B cell (primary cell): Measurements from ENCODE around the gene PTPRN2. TPM values are rescaled to one million over a fixed set of nuclear protein-coding genes. Genes with fewer than 3 reads are reported as not detected.

Experiments used
- ATAC-seq: fragments of 200-7000 bp; cut with Tn5 transposase; one replicate; pipeline ENCODE4 v1.10.0; 2021; ENCODE audit warnings: low read depth, mild to moderate bottlenecking, moderate number of reproducible peaks, moderate library complexity
- CTCF ChIA-PET: fragments of 350-600 bp; sonication (Branson Sonifier 250); formaldehyde crosslinking; loops from one replicate; lab custom pipeline; 2021; ENCODE audit warnings: antibody characterized with exemption, inconsistent platforms; lab: Charles Lee
- POLR2A ChIA-PET: fragments of 350-600 bp; sonication (Branson Sonifier 250); formaldehyde crosslinking; loops from one replicate; lab custom pipeline; 2021; ENCODE audit warnings: antibody characterized with exemption; lab: Charles Lee
- DNase-seq: peaks from one replicate; pipeline ENCODE4 v3.0.0; 2013
- H2AFZ ChIP-seq: 2 replicates; pipeline ENCODE4 v1.6.1; 2012; ENCODE audit warnings: mild to moderate bottlenecking, low read depth, low read length; ENCODE audit not compliant: insufficient read depth, poor library complexity, severe bottlenecking
- H3K27ac ChIP-seq, 2 donors: 1 replicate in 1 of 2; 2 replicates in 1 of 2; pipeline ENCODE4 v1.5.1; 2012 to 2013; ENCODE audit warnings: low read length in 2 of 2, mild to moderate bottlenecking in 2 of 2, moderate library complexity in 1 of 2
- H3K27me3 ChIP-seq, 4 experiments: fragments of 200-600 bp in 1 of 4; sonication (generic) in 1 of 4; replicated peaks in 1 of 4; 1 replicate in 2 of 4; 2 replicates in 2 of 4; pipeline versions ENCODE4 v1.6.1 to v1.7.0; 2013 to 2016; ENCODE audit warnings: low read length in 3 of 4, mild to moderate bottlenecking in 2 of 4, mixed read lengths in 1 of 4, moderate library complexity in 1 of 4; ENCODE audit not compliant: insufficient read depth in 4 of 4, control insufficient read depth in 3 of 4; ENCODE audit errors: control extremely low read depth in 1 of 4
- H3K36me3 ChIP-seq, 2 experiments: replicated peaks in 1 of 2; 1 replicate in 1 of 2; 2 replicates in 1 of 2; pipeline versions ENCODE4 v1.6.1 to v1.7.1; 2013; ENCODE audit warnings: low read length in 1 of 2; ENCODE audit not compliant: insufficient read depth in 2 of 2, control insufficient read depth in 1 of 2; ENCODE audit errors: control extremely low read depth in 1 of 2, extremely low read depth in 1 of 2
- H3K4me1 ChIP-seq, 2 donors: fragments of 200-600 bp in 1 of 2; sonication (generic) in 1 of 2; 1 replicate in 1 of 2; 2 replicates in 1 of 2; pipeline versions ENCODE4 v1.5.1 to v1.6.1; 2013 to 2017; ENCODE audit warnings: low read length in 2 of 2; ENCODE audit not compliant: control insufficient read depth in 2 of 2, insufficient read depth in 2 of 2
- H3K4me2 ChIP-seq: replicated peaks from 2 replicates; pipeline ENCODE3; 2012; ENCODE audit warnings: mild to moderate bottlenecking, low read depth, low read length; ENCODE audit not compliant: poor library complexity, severe bottlenecking
- H3K4me3 ChIP-seq, 5 experiments: fragments of 200-600 bp in 1 of 5; sonication (generic) in 1 of 5; 1 replicate in 3 of 5; 2 replicates in 2 of 5; pipeline versions ENCODE4 v1.5.1 to v1.7.0; 2011 to 2016; ENCODE audit warnings: low read length in 4 of 5, mild to moderate bottlenecking in 4 of 5, low read depth in 2 of 5, control low read depth in 1 of 5, moderate library complexity in 1 of 5; ENCODE audit not compliant: insufficient read depth in 1 of 5; ENCODE audit errors: control extremely low read depth in 1 of 5, extremely low read depth in 1 of 5
- H3K79me2 ChIP-seq: fragments of 200-600 bp; sonication (generic); one replicate; pipeline ENCODE4 v1.6.0; 2016; ENCODE audit warnings: low read length; ENCODE audit not compliant: control insufficient read depth, insufficient read depth
- H3K9ac ChIP-seq: fragments of 200-600 bp; sonication (generic); 2 replicates; pipeline ENCODE4 v1.6.1; 2017; ENCODE audit warnings: mild to moderate bottlenecking, low read length, moderate library complexity
- H3K9me3 ChIP-seq, 3 donors: one replicate each; pipeline versions ENCODE4 v1.6.1 to v1.7.1; 2013; ENCODE audit warnings: low read length in 2 of 3; ENCODE audit not compliant: control insufficient read depth in 2 of 3, insufficient read depth in 1 of 3; ENCODE audit errors: control extremely low read depth in 1 of 3
- H4K20me1 ChIP-seq: 2 replicates; pipeline ENCODE4 v1.6.0; 2012; ENCODE audit warnings: mild to moderate bottlenecking, low read length; ENCODE audit not compliant: insufficient read depth, control insufficient read depth, poor library complexity, severe bottlenecking
- H3K27ac Mint-ChIP-seq: one replicate; pipeline ENCODE4 v1.8.0; 2021; ENCODE audit warnings: mixed read lengths
- H3K27me3 Mint-ChIP-seq: one replicate; pipeline ENCODE4 v1.8.0; 2021; ENCODE audit warnings: mixed read lengths
- H3K4me1 Mint-ChIP-seq: one replicate; pipeline ENCODE4 v1.8.0; 2021; ENCODE audit warnings: mixed read lengths
- H3K4me3 Mint-ChIP-seq: one replicate; pipeline ENCODE4 v1.8.0; 2021; ENCODE audit warnings: mixed read lengths
- H3K9me3 Mint-ChIP-seq: one replicate; pipeline ENCODE4 v1.8.0; 2022; ENCODE audit warnings: mixed read lengths; ENCODE audit not compliant: insufficient read depth
- CTCF ChIP-seq: fragments of 200-600 bp; IDR thresholded peaks from one replicate; pipeline ENCODE4 v1.8.0; 2022; ENCODE audit warnings: antibody characterized with exemption, mild to moderate bottlenecking
- EZH2 ChIP-seq: IDR thresholded peaks from 2 replicates; pipeline ENCODE4 v1.6.1; 2012; ENCODE audit warnings: borderline replicate concordance, low read depth, mild to moderate bottlenecking, moderate library complexity, low read length; ENCODE audit not compliant: insufficient read depth, poor library complexity, severe bottlenecking
- WGBS: methylation state at CpG from one replicate; pipeline ENCODE4 v1.1.5; 2013; ENCODE audit warnings: missing lambda C conversion rate; ENCODE audit not compliant: insufficient coverage; 5-methylcytosine and 5-hydroxymethylcytosine counted together
- intact Hi-C: fragments of 100-400 bp; cut with micrococcal nuclease; formaldehyde crosslinking; loops from one replicate; pipeline ENCODE4 v1.10.0; 2022
- polyA plus RNA-seq: library from polyadenylated mRNA; depleted of rRNA; stranded (reverse); fragments of >200 nt; gene quantifications from 2 replicates; pipeline ENCODE4 v1.2.3, GENCODE V29; 2012
- total RNA-seq, 2 donors: library from RNA; stranded (reverse); fragments of 120-200 nt in 1 of 2; gene quantifications; 1 replicate in 1 of 2; 2 replicates in 1 of 2; pipeline versions ENCODE4 v1.2.3 to v1.2.4, GENCODE V29; 2013 to 2022

Gene PTPRN2
- total and polyA plus RNA-seq, 2 donors (not counting 1 experiment from before 2014, with no cell fraction given), result 2.0 to 5.0 TPM

- Mint-ChIP-seq H3K27me3 (peaks cover 11% of the 10 kb centered on the region), H3K9me3 (no peaks in the 10 kb centered on the region), H3K27ac (no peak overlapping the region), H3K4me1 (no peaks in the 10 kb centered on the region), H3K4me3 (no peak overlapping the region)
- no peak for DNase-seq
- no peak overlapping the region for H2AFZ ChIP-seq
- no peaks in the 10 kb centered on the region for H4K20me1 ChIP-seq
- POLR2A ChIA-PET, result no interaction called here
- H3K4me2 ChIP-seq, result no peak overlapping the region
- 82% methylated on average over 5 of the region's 9 CpGs for WGBS
- H3K27ac ChIP-seq, result no peak overlapping the region
- no peaks in the 10 kb centered on the region for H3K79me2 ChIP-seq
- TF ChIP-seq EZH2 (no peak), CTCF (no peak)
- H3K27me3 ChIP-seq, result no peaks in the 10 kb centered on the region
- intact Hi-C loops, result no loop called here
- CTCF ChIA-PET, result no interaction called here
- H3K9ac ChIP-seq, result no peak overlapping the region
- peaks cover 0 to 25% (median 2%) of the 10 kb centered on the region in 3 donors for H3K9me3 ChIP-seq
- H3K4me1 ChIP-seq, result no peaks in the 10 kb centered on the region
- H3K36me3 ChIP-seq, result no peaks in the 10 kb centered on the region
- ATAC-seq, result no peak
- H3K4me3 ChIP-seq, result no peak overlapping the region
Observed at GRCh38 chr7:158520825-158521224, 66.8 kb downstream of the PTPRN2 start.

GRCh38 chr7:158519633-158520174 lies 67.9 kb downstream of the PTPRN2 start:
- Histone ChIP-seq H3K4me3 (no peak overlapping the region), H3K36me3 (no peaks in the 10 kb centered on the region), H3K4me1 (no peaks in the 10 kb centered on the region), H2AFZ (no peak overlapping the region), H3K9ac (no peak overlapping the region), H3K9me3 (peaks cover 0 to 22% (median 2%) of the 10 kb centered on the region in 3 donors), H3K4me2 (no peak overlapping the region), H3K27ac (no peak overlapping the region), H4K20me1 (no peaks in the 10 kb centered on the region), H3K79me2 (no peaks in the 10 kb centered on the region), H3K27me3 (no peaks in the 10 kb centered on the region)
- 77% methylated on average over 4 of the region's 4 CpGs for WGBS
- no peaks in the 10 kb centered on the region for H3K4me1 Mint-ChIP-seq
- peaks cover 2% of the 10 kb centered on the region for H3K9me3 Mint-ChIP-seq
- no peak overlapping the region for H3K27ac Mint-ChIP-seq
- H3K27me3 Mint-ChIP-seq, result peaks cover 11% of the 10 kb centered on the region
- ChIA-PET POLR2A (no interaction called here), CTCF (no interaction called here)
- intact Hi-C loops, result no loop called here
- TF ChIP-seq CTCF (no peak), EZH2 (no peak)
- no peak overlapping the region for H3K4me3 Mint-ChIP-seq
- ATAC-seq, result no peak
- no peak for DNase-seq
